Transverse colon (tissue), 4 donors: ENCODE results near the gene QPCT. TPM values are rescaled to one million over a fixed set of nuclear protein-coding genes. Genes with fewer than 3 reads are reported as not detected.

ENCODE experiments used
- DNase-seq: peaks from one replicate; pipeline ENCODE4 v3.0.0-alpha.2; 2019
- H3K27ac ChIP-seq, 4 donors: fragments of 200-600 bp; sonication (generic); 2 replicates each; pipeline ENCODE4 v1.5.1; 2016 to 2018; ENCODE audit warnings: inconsistent platforms in 4 of 4
- H3K27me3 ChIP-seq: fragments of 200-600 bp; sonication (generic); 2 replicates; pipeline ENCODE4 v1.5.1; 2017; ENCODE audit warnings: inconsistent platforms
- H3K36me3 ChIP-seq, 4 donors: fragments of 200-600 bp; sonication (generic); 2 replicates each; pipeline ENCODE4 v1.5.1; 2017 to 2019; ENCODE audit warnings: inconsistent platforms in 4 of 4
- H3K4me1 ChIP-seq, 4 donors: fragments of 200-600 bp; sonication (generic); 2 replicates each; pipeline ENCODE4 v1.5.1; 2017 to 2020; ENCODE audit warnings: inconsistent platforms in 4 of 4
- H3K4me3 ChIP-seq, 4 donors: fragments of 200-600 bp; sonication (generic); 1 replicate in 1 of 4; 2 replicates in 3 of 4; pipeline versions ENCODE4 v1.5.1 to v1.6.1; 2017 to 2019; ENCODE audit warnings: inconsistent platforms in 4 of 4
- H3K9me3 ChIP-seq, 2 donors: fragments of 200-600 bp; sonication (generic); 2 replicates each; pipeline ENCODE4 v1.5.1; 2017 to 2019; ENCODE audit warnings: inconsistent platforms in 2 of 2
- EP300 ChIP-seq: sonication (generic); formaldehyde crosslinking; IDR thresholded peaks from one replicate; pipeline ENCODE4 v1.6.1; 2017; ENCODE audit warnings: antibody characterized with exemption, low read depth
- POLR2A ChIP-seq: fragments of 450-650 bp; IDR thresholded peaks from one replicate; pipeline ENCODE4 v1.6.1; 2016; ENCODE audit warnings: antibody characterized with exemption, mild to moderate bottlenecking, moderate library complexity
- POLR2AphosphoS5 ChIP-seq, 3 donors: sonication (generic); formaldehyde crosslinking; IDR thresholded peaks; one replicate each; pipeline ENCODE4 v1.6.1; 2016; ENCODE audit warnings: antibody characterized with exemption in 3 of 3
- WGBS, 2 donors: methylation state at CpG; one replicate each; pipeline ENCODE4 v1.1.5; 2018; ENCODE audit warnings: low coverage in 1 of 2; 5-methylcytosine and 5-hydroxymethylcytosine counted together
- in situ Hi-C, 4 donors: fragments of 200-750 bp; cut with MboI; loops; one replicate each; pipeline versions ENCODE4 v1.15.0 to v1.15.1; 2017; ENCODE audit warnings: low sequenced_read_pairs in 3 of 4, low pct_ligation_motif_present in 1 of 4, low pct_unique_long_range_greater_than_20kb in 1 of 4
- intact Hi-C: fragments of 100-400 bp; cut with DNase I; formaldehyde crosslinking; loops from one replicate; pipeline ENCODE4 v1.15.1; 2023; ENCODE audit warnings: low total_unique reads
- total RNA-seq, 4 donors: library from RNA; depleted of rRNA; stranded (reverse); fragments of >200 nt; gene quantifications; one replicate each; pipeline ENCODE4 v1.1.0, GENCODE V29; 2016
- TF ChIP-seq, protein P1 (sequence below), 5 experiments: fragments of 200-600 bp in 3 of 5; fragments of 450-650 bp in 2 of 5; sonication (generic) in 3 of 5; IDR thresholded peaks; 1 replicate in 2 of 5; 2 replicates in 3 of 5; pipeline ENCODE4 v1.5.1; 2016 to 2017; ENCODE audit warnings: antibody characterized with exemption in 5 of 5, inconsistent platforms in 3 of 5, mild to moderate bottlenecking in 2 of 5, moderate library complexity in 1 of 5

The QPCT gene
- total RNA-seq, 4 donors from 2014 or later = 1.6 to 34.4 (median 14.3) TPM

DNA sequence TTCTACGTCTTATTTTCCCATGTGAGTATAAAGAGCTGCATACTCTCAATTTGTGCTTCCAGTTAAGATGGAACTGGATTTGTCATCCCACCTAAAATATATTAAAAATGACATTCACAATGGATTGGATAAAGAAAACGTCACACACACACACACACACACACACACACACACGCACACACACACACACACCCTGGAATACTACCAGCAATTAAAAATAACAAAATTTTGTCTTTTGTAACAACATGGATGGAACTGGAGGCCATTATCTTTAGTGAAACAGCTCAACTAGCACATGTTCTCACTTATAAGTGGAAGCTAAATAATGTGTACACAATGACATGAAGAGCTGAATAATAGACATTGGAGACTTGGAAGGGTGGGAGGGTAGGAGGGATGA is 3.8 kb upstream of the QPCT start:
- intact Hi-C loops (no loop called here), in situ Hi-C loops (no loop called here)
- H3K4me3 ChIP-seq = no peak overlapping the region
- H3K9me3 ChIP-seq = no peaks in the 10 kb centered on the region
- no peaks in the 10 kb centered on the region for H3K27me3 ChIP-seq
- TF ChIP-seq EP300 = no peak
- no peak for TF ChIP-seq POLR2AphosphoS5 (IDR thresholded peaks at IDR 0.05)
- TF ChIP-seq, protein P1, sequence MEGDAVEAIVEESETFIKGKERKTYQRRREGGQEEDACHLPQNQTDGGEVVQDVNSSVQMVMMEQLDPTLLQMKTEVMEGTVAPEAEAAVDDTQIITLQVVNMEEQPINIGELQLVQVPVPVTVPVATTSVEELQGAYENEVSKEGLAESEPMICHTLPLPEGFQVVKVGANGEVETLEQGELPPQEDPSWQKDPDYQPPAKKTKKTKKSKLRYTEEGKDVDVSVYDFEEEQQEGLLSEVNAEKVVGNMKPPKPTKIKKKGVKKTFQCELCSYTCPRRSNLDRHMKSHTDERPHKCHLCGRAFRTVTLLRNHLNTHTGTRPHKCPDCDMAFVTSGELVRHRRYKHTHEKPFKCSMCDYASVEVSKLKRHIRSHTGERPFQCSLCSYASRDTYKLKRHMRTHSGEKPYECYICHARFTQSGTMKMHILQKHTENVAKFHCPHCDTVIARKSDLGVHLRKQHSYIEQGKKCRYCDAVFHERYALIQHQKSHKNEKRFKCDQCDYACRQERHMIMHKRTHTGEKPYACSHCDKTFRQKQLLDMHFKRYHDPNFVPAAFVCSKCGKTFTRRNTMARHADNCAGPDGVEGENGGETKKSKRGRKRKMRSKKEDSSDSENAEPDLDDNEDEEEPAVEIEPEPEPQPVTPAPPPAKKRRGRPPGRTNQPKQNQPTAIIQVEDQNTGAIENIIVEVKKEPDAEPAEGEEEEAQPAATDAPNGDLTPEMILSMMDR (IDR thresholded peaks at IDR 0.05) = no peak
- no peak for TF ChIP-seq POLR2A
- H3K36me3 ChIP-seq = no peaks in the 10 kb centered on the region
- peaks cover 0 to 17% (median 13%) of the 10 kb centered on the region in 4 donors for H3K4me1 ChIP-seq
- WGBS, 2 donors = 61 to 89% methylated on average over 3 of the region's 3 CpGs
- no peak overlapping the region for H3K27ac ChIP-seq
- DNase-seq = no peak

DNA sequence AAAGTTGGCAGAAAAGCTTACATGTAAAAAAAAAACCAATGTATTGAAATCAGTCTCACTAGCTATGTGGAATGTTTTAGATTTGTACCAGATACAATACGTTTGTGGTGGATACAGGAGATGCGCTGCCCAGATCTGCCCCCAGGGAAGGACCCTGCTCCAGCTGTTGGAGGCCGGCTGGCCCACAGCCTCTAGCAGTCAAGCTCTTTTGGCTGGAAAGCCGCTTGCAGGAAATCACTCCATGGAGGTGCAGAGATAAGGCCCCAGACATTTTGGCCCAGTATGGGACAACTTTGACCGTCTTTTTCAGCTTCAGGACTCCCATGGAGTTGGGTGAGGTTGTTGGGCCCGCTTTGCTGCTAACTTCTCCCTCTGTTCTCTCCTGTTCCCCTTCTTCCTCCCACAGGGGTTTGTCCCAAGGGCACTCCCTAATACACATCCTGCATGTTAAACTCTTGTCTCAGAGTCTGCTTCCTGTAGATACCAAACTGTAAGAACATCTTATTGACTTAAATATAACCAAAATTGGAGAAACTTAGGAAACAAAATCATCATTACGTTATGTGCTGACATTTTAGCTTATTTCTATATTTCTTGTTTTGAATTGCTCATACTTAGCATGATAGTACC is 1.7 kb upstream of the QPCT start:
- H3K9me3 ChIP-seq = no peaks in the 10 kb centered on the region
- DNase-seq = no peak
- intact Hi-C loops (loop anchor here (1.0 kb wide), 1 partner anchor 24 kb away; no protein-coding TSS in a partner anchor), in situ Hi-C loops (no loop called here)
- peaks cover 0 to 17% (median 15%) of the 10 kb centered on the region in 4 donors for H3K4me1 ChIP-seq
- no peaks in the 10 kb centered on the region for H3K27me3 ChIP-seq
- WGBS, 2 donors = 91 to 92% methylated on average over 1 to 7 of the region's 7 CpGs
- H3K4me3 ChIP-seq = no peak overlapping the region
- TF ChIP-seq POLR2A (no peak), EP300 (no peak), POLR2AphosphoS5 (IDR thresholded peaks at IDR 0.05) (no peak)
- TF ChIP-seq, protein P1 (IDR thresholded peaks at IDR 0.05) = no peak
- peak overlapping the region in 1 of 4 donors; percentile 74 for H3K27ac ChIP-seq
- no peaks in the 10 kb centered on the region for H3K36me3 ChIP-seq

DNA sequence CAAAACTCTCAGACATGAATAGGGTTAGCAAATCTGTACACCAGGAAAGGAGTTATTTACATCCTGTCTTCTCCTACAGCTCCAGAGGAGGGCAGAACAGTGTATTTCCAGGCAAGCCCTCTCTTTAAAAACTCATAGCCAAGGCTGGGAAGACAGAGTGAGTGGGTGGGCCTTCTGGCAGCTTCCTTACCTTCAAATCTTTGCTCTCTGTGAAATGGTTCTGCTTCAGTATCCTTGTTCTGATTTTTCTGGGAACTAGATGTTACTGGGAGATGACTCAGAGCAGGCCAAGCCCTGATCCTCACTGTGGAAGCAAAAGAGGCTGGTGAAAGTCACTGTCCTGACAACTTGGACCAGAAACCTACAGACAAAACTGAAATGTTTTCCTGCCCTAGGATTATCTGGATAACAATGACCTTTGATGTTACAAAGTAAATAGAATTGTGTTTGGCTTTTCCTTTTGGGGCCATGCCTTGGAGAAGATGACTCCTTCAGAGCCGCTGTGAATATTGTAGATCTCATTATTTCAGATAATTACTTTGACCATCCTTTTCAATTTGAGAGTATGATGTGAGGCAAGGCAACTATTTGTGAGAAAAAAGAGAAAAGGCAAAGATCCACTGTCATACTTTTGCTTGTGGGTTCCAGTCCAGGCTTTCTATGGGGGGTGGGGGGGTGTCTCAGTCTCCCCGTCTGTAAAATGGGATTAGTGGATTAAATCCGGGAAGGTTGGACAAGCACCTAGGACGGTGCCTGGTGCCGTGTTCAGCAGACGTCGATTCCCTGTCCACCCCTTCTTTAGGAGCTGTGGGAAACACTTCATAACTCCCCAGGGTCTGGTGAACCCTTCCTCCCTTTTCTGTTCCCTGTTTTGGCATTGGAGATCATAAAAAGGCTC is 644 bp upstream of the QPCT start:
- 72 to 77% methylated on average over 6 to 7 of the region's 7 CpGs for WGBS, 2 donors
- Histone ChIP-seq H3K36me3 (no peaks in the 10 kb centered on the region), H3K27me3 (no peaks in the 10 kb centered on the region), H3K27ac (peak overlapping the region; percentile 74 to 86 (median 81)), H3K4me3 (peak overlapping the region in 3 of 4 donors; percentile 54 to 80 (median 59)), H3K9me3 (no peaks in the 10 kb centered on the region), H3K4me1 (peaks cover 0 to 17% (median 15%) of the 10 kb centered on the region in 4 donors)
- TF ChIP-seq, protein P1 (IDR thresholded peaks at IDR 0.05) = peak in 2 of 5 experiments; percentile 28 to 33
- TF ChIP-seq EP300 = no peak
- in situ Hi-C loops = no loop called here
- no peak for DNase-seq
- intact Hi-C loops = no loop called here

DNA sequence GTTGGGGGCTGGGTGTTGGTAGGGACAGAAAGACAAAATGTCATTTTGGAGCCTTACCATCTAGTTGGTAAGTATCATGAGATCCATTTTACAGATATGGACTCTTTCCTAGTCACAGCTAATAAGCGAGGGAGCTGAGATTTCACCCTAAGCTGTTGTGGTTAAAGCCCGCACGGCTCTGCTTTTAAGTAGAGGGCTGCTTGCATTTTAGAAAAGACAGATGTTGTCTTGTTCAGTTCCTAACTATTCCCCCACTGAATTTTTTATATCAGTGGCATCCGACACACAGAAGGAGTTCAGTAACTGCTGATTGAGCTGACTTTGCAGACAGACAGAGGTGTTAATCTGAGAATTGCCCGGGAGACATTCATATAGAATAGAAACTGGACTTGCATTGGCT is 3.7 kb downstream of the QPCT start:
- Histone ChIP-seq H3K27ac (no peak overlapping the region), H3K4me3 (no peak overlapping the region), H3K36me3 (no peaks in the 10 kb centered on the region), H3K4me1 (peaks cover 0 to 31% (median 30%) of the 10 kb centered on the region in 4 donors), H3K9me3 (no peaks in the 10 kb centered on the region), H3K27me3 (no peaks in the 10 kb centered on the region)
- no peak for DNase-seq
- intact Hi-C loops (no loop called here), in situ Hi-C loops (no loop called here)
- TF ChIP-seq EP300 (no peak), POLR2AphosphoS5 (IDR thresholded peaks at IDR 0.05) (no peak), POLR2A (no peak)
- TF ChIP-seq, protein P1 (IDR thresholded peaks at IDR 0.05) = no peak
- WGBS, 2 donors = 62 to 89% methylated on average over 3 to 5 of the region's 5 CpGs
